Mucosa of descending colon (tissue), 3 donors: ENCODE measurements around the gene B9D1. TPM values are rescaled to one million over a fixed set of nuclear protein-coding genes. Genes with fewer than 3 reads are reported as not detected.

Experiments
- ATAC-seq: fragments of 200-7000 bp; cut with Tn5 transposase; one replicate; pipeline ENCODE4 v1.9.1; 2020; ENCODE audit warnings: mild to moderate bottlenecking, moderate library complexity
- DNase-seq, 3 donors: peaks; one replicate each; pipeline ENCODE4 v3.0.0-alpha.2; 2020
- H3K36me3 ChIP-seq: fragments of 200-600 bp; one replicate; pipeline ENCODE4 v1.8.0; 2021; ENCODE audit warnings: low read depth, mild to moderate bottlenecking
- H3K4me1 ChIP-seq: fragments of 200-600 bp; one replicate; pipeline ENCODE4 v1.8.0; 2021; ENCODE audit warnings: low read depth, mild to moderate bottlenecking
- H3K4me3 ChIP-seq: fragments of 200-600 bp; one replicate; pipeline ENCODE4 v1.8.0; 2021; ENCODE audit warnings: mild to moderate bottlenecking
- H3K9me3 ChIP-seq: fragments of 200-600 bp; one replicate; pipeline ENCODE4 v1.8.0; 2021; ENCODE audit warnings: mild to moderate bottlenecking
- intact Hi-C, 2 donors: fragments of 100-400 bp; cut with DNase I in 1 of 2; cut with micrococcal nuclease in 1 of 2; formaldehyde crosslinking; loops; one replicate each; pipeline versions ENCODE4 v1.11.0 to v1.11.1; 2022; cut with DNase I, micrococcal nuclease
- long read RNA-seq, 2 donors: library from polyadenylated mRNA; unstranded; transcript quantifications; one replicate each; pipeline ENCODE4 v2.0.0, GENCODE V29; 2019 to 2021
- total RNA-seq, 3 donors: library from RNA; stranded (reverse); fragmentation: NEBNext Ultra II Directional in 2 of 3; extraction: Animal tissue kit (Norgen Biotek cat#: 25700) in 2 of 3; gene quantifications; one replicate each; pipeline versions ENCODE4 v1.2.1 to v1.2.4, GENCODE V29; 2021 to 2023
- TF ChIP-seq, protein P1 (sequence below): fragments of 200-600 bp; IDR thresholded peaks from one replicate; pipeline ENCODE4 v1.8.0; 2022; ENCODE audit warnings: antibody characterized with exemption, mild to moderate bottlenecking
- donor health status: DM: no; HTN: no; CAD: no; lungs with moderate emphysema.
- donor health status: DM: no; HTN: no; CAD: no.
- donor health status: DM: no; HTN: yes; CAD: no.

B9D1 gene, protein sequence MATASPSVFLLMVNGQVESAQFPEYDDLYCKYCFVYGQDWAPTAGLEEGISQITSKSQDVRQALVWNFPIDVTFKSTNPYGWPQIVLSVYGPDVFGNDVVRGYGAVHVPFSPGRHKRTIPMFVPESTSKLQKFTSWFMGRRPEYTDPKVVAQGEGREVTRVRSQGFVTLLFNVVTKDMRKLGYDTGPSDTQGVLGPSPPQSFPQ
- 10 to 100 TPM in 2 of 3 donors, 1 to 10 TPM in 1; 5.1 to 11.8 (median 10.7) TPM for total RNA-seq
- long read RNA-seq, donor 1, partial matches to known transcripts, result 1 of 8 reads
- long read RNA-seq, donor 1, other reads (novel, unspliced or antisense), result 3 of 8 reads
- long read RNA-seq, donor 2, partial matches to known transcripts, result 0 of 5 reads
- long read RNA-seq, donor 2, other reads (novel, unspliced or antisense), result 1 of 5 reads

DNA sequence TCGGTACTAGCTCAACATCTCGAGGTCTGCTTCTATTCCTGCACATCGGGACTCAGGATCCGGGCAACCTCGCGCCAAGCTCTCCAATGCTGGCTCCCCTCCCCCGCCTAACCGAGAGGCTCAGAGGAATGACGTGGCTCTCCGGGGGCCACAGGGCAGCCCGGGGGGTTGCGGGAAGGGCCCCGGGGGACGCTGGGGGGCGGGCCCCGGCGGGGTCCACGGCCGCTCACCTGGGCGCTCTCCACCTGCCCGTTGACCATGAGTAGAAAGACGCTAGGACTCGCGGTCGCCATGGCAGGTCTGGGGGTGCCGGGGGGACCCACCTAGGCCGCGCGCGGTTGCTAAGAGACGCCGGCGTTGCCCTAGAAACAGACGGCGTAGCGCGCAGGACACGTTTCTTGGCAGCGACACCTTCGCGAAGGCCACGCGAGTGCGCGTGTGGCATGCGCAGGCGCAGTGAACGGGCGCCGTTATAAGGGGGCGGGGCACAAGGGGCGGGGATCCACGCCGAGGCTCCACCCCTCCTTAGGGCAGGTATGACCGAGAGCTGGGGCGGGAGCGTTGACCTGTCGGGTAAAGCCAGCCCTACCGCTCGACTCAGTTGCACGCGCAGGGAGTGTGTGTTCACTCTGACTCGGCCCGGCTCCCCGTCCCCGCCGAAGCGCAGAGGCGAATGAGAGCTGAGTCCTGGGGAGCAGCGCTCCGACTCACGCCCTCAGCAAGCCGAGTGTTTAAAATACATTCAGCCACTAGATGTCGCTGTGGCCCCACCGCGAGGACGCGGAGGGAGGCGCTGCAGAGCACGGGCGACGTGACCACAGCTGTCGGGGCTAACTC, at the start of gene B9D1:
Gene B9D1, minus strand, starts transcription at position 447 of the 837 bp plus-strand sequence. Its CDS starts 154 bp downstream, at position 293.
- peak; percentile 97 for ATAC-seq
- TF ChIP-seq, protein P1, sequence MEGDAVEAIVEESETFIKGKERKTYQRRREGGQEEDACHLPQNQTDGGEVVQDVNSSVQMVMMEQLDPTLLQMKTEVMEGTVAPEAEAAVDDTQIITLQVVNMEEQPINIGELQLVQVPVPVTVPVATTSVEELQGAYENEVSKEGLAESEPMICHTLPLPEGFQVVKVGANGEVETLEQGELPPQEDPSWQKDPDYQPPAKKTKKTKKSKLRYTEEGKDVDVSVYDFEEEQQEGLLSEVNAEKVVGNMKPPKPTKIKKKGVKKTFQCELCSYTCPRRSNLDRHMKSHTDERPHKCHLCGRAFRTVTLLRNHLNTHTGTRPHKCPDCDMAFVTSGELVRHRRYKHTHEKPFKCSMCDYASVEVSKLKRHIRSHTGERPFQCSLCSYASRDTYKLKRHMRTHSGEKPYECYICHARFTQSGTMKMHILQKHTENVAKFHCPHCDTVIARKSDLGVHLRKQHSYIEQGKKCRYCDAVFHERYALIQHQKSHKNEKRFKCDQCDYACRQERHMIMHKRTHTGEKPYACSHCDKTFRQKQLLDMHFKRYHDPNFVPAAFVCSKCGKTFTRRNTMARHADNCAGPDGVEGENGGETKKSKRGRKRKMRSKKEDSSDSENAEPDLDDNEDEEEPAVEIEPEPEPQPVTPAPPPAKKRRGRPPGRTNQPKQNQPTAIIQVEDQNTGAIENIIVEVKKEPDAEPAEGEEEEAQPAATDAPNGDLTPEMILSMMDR, result peak; percentile 90
- Histone ChIP-seq H3K9me3 (no peaks in the 10 kb centered on the region), H3K4me3 (peak within 1 kb of the TSS; percentile 22), H3K4me1 (peaks cover 9% of the 10 kb centered on the region), H3K36me3 (no peaks in the 10 kb centered on the region)
- peak; percentile 95 to 98 (median 96) for DNase-seq
- intact Hi-C loops, result loop anchor here (5.0 to 10.0 kb wide), 2 partner anchors 85 to 402 kb away; no protein-coding TSS in a partner anchor

DNA sequence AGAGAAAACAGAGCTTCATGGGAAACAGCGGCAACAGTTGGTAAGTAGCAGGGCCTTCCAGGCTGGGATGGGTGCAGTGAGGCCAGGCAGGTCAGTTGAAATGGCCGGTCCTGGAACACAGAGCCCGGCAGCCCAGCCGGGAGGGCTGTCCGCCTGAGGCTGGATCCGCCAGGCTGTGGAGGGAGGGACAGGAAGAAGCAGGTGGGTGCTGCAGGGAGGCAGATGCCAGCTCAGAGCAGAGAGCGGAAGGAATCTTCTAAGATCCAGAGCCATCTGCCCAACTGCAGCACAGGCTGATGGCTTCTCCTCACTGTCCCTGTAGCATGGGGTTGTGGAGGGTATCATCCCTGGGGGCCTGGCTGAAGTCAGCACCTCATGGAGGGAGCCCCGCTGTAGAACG, 49.1 kb upstream of the B9D1 start:
- Histone ChIP-seq H3K4me1 (no peaks in the 10 kb centered on the region), H3K36me3 (no peaks in the 10 kb centered on the region), H3K9me3 (no peaks in the 10 kb centered on the region), H3K4me3 (no peak overlapping the region)
- ATAC-seq, result no peak
- intact Hi-C loops, result no loop called here
- DNase-seq, result no peak
- TF ChIP-seq, protein P1, result no peak

DNA sequence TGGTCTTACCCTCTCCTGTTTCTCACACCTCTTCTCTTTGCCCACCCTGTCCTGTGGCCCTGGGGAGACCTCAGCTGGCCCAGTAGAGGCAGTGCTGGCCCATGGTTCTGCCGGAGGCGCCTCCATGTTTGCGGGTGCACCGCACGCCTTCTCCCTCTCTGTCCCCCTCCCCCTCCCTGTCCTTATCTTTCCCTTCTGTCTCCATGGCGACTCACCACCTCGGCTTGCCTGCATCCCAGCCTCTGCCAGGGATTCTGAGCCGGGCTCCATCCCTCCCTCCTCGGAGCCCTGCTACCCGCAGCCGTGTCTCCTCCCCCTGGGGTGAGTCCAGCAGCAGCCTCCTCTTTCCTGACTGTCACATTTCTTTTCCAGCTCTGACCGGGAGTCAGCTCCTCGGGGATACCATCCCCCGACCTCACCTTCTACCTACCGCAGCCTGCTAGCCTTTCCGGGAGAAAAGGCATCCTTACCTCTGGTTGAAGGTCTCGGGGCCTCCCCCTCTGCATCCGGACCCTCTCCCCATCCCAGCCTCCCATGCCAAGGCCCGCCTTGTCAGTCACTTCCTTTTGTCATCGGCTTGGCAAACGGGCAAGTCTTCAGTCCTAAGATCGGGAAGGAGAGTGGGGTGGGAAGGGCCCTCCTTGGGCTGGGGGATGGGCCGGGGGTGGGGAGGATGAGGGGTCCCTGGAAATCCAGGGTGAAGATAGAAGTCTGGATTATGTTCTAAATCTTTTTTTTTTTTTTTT, 48.5 kb upstream of the B9D1 start, which contains the start of gene RNF112:
Gene RNF112, plus strand, starts transcription at position 358 of the 746 bp plus-strand sequence. Its CDS starts 177 bp downstream, at position 535.
- Histone ChIP-seq H3K4me1 (no peaks in the 10 kb centered on the region), H3K4me3 (no peak within 1 kb of the TSS), H3K36me3 (no peaks in the 10 kb centered on the region), H3K9me3 (no peaks in the 10 kb centered on the region)
- TF ChIP-seq, protein P1, result no peak
- ATAC-seq, result no peak
- intact Hi-C loops, result no loop called here
- DNase-seq, result no peak

DNA sequence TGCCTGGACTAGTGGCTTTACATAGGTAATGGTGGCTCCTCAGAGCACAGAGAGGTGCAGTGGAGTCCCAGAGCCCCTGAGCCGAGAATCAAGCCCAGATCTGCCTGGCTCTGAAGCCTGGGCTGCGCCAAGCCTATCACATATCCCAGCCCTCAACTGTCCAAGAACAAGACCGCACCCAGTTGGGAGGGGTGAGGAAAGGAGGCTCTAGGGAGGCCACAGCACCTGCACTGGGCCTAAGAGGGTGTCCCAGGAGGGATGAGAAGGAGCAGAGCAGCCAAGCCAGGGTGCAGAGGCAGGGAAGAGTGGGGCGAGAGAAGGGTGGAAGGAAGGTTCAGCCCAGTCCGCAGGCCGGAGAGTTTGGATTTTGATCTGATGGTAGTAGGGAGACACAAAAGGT, 47.6 kb upstream of the B9D1 start:
- peak in 1 of 3 donors; percentile 24 for DNase-seq
- Histone ChIP-seq H3K9me3 (no peaks in the 10 kb centered on the region), H3K36me3 (no peaks in the 10 kb centered on the region), H3K4me1 (no peaks in the 10 kb centered on the region), H3K4me3 (no peak overlapping the region)
- ATAC-seq, result peak; percentile 63
- TF ChIP-seq, protein P1, result no peak
- intact Hi-C loops, result no loop called here

DNA sequence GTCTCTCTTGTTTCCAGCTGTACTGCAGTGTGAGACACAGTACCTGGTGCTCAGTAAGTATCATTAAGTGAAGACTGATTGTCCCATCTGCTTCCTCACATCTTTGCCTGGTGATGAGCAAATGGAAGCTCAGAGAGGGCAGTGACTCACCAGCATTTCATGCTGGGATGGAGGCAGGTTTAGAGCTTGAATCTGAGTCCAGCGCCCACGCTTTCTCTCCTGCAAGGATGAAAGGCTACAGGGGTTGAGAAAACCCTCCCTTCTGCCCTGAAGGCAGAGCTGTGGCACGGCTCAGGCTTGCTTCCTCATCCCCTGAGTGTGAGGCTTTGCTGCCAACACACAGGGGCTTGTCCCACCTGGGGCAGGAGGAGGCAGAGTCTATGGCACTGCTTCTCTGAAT, 47.0 kb upstream of the B9D1 start:
- Histone ChIP-seq H3K36me3 (no peaks in the 10 kb centered on the region), H3K4me3 (no peak overlapping the region), H3K9me3 (no peaks in the 10 kb centered on the region), H3K4me1 (no peaks in the 10 kb centered on the region)
- TF ChIP-seq, protein P1, result no peak
- no peak for DNase-seq
- intact Hi-C loops, result no loop called here
- no peak for ATAC-seq
